Natural killer cell (primary cell): ENCODE data around the gene ARID1A. TPM values are rescaled to one million over a fixed set of nuclear protein-coding genes. Genes with fewer than 3 reads are reported as not detected.
A peak's percentile ranks its signal among the peaks of the same experiment; 100 is the strongest.

ENCODE experiments used
- ATAC-seq, 3 donors: fragments of 150-1000 bp in 2 of 3; fragments of 200-7000 bp in 1 of 3; cut with Tn5 transposase; 1 replicate in 1 of 3; 2 replicates in 2 of 3; pipeline ENCODE4 v1.10.0; 2021; ENCODE audit warnings: mild to moderate bottlenecking in 2 of 3, moderate library complexity in 2 of 3
- DNase-seq, 2 donors: peaks; one replicate each; pipeline versions ENCODE4 v3.0.0 to v3.0.0-alpha.2; 2013 to 2021; ENCODE audit warnings: mixed read lengths in 1 of 2
- H3K27ac ChIP-seq: one replicate; pipeline ENCODE4 v1.5.1; 2013; ENCODE audit warnings: mild to moderate bottlenecking, low read length
- H3K27me3 ChIP-seq: one replicate; pipeline ENCODE4 v1.6.1; 2013; ENCODE audit warnings: low read length; ENCODE audit not compliant: control insufficient read depth, insufficient read depth
- H3K36me3 ChIP-seq: one replicate; pipeline ENCODE4 v1.6.1; 2013; ENCODE audit warnings: low read length; ENCODE audit not compliant: control insufficient read depth, insufficient read depth
- H3K4me1 ChIP-seq: one replicate; pipeline ENCODE4 v1.6.1; 2013; ENCODE audit warnings: low read length; ENCODE audit not compliant: control insufficient read depth, insufficient read depth
- H3K4me3 ChIP-seq: one replicate; pipeline ENCODE4 v1.5.1; 2013; ENCODE audit warnings: low read length
- H3K9me3 ChIP-seq: one replicate; pipeline ENCODE4 v1.6.1; 2013; ENCODE audit warnings: low read length; ENCODE audit not compliant: control insufficient read depth, insufficient read depth
- H3K27ac Mint-ChIP-seq, 2 donors: one replicate each; pipeline ENCODE4 v1.8.0; 2022; ENCODE audit warnings: mild to moderate bottlenecking in 2 of 2, mixed read lengths in 2 of 2, moderate library complexity in 1 of 2
- H3K27me3 Mint-ChIP-seq, 2 donors: one replicate each; pipeline ENCODE4 v1.8.0; 2022; ENCODE audit warnings: low read depth in 2 of 2, mixed read lengths in 2 of 2
- H3K36me3 Mint-ChIP-seq: one replicate; pipeline ENCODE4 v1.8.0; 2022; ENCODE audit warnings: mixed read lengths
- H3K4me1 Mint-ChIP-seq, 2 donors: one replicate each; pipeline ENCODE4 v1.8.0; 2022; ENCODE audit warnings: mixed read lengths in 2 of 2
- H3K4me3 Mint-ChIP-seq: one replicate; pipeline ENCODE4 v1.8.0; 2022; ENCODE audit warnings: mild to moderate bottlenecking, moderate library complexity, mixed read lengths
- H3K9me3 Mint-ChIP-seq, 2 donors: one replicate each; pipeline ENCODE4 v1.8.0; 2022; ENCODE audit warnings: mixed read lengths in 2 of 2
- WGBS: methylation state at CpG from one replicate; pipeline ENCODE4 v1.1.7; 2013; ENCODE audit warnings: missing lambda C conversion rate; ENCODE audit not compliant: insufficient coverage; 5-methylcytosine and 5-hydroxymethylcytosine counted together
- intact Hi-C: fragments of 100-400 bp; cut with micrococcal nuclease; formaldehyde crosslinking; loops from one replicate; pipeline ENCODE4 v1.14.2; 2022
- total RNA-seq, 4 donors: library from RNA; stranded (reverse); fragments of 120-200 nt in 1 of 4; gene quantifications; one replicate each; pipeline versions ENCODE4 v1.2.3 to v1.2.4, GENCODE V29; 2013 to 2022
- TF ChIP-seq, protein P1 (sequence below): fragments of 200-600 bp; IDR thresholded peaks from one replicate; pipeline ENCODE4 v1.8.0; 2022; ENCODE audit warnings: antibody characterized with exemption

ARID1A gene
- total RNA-seq, 3 donors from 2014 or later (not counting 1 experiment from before 2014, with no cell fraction given): 199 to 214 (median 202) TPM

DNA sequence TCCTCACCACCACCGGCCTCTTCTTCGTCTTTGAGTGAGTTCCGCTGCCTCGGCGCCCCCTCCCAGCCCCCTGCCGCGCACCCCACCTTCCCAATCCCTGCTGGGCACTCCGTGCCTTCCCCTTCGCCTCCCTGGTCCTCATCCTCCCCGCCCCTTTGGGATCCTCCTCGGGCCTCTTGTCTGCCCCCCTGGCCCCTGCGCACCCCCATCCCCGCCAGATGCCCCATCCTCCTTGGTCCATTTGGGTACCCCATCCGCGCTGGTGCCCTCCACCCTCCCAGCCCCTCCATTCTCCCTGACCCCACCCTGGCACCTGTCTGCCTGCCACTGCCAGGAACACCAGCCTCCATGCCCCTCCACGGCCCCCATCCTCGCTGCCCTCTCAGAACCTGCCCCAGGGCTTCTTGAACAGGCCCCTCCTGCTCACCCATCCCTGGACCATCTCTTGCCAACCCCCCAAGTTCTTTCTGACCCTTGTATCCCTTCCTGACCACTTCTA, 131.3 kb downstream of the ARID1A start:
- H3K4me1 ChIP-seq: peaks cover 59% of the 10 kb centered on the region
- intact Hi-C loops: no loop called here
- 4% methylated on average over 17 of the region's 17 CpGs for WGBS

DNA sequence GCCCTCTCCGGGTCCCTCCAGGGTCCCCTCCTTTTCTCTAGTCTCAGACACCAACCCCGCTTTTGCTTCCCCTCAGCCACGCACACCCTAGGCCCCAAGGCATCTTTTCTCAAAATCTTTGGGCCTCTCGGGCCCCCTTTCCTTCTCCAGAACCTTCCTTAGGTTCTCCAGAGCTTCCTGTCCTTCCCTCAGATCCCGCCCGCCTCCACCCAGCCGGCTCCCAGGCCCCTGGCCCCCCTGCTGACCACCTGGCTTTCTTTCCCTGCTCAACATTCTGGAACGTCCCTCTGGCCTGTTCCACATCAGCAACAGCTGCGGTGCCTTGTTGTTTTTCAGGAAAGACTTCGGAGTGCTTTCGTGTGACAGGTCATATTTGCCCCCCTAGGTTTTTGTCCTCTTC, 131.8 kb downstream of the ARID1A start:
- intact Hi-C loops: no loop called here
- Mint-ChIP-seq H3K27me3 (no peaks in the 10 kb centered on the region), H3K27ac (peak overlapping the region; percentile 99 to 100), H3K36me3 (no peaks in the 10 kb centered on the region), H3K4me3 (peak overlapping the region; percentile 93), H3K9me3 (no peaks in the 10 kb centered on the region), H3K4me1 (peaks cover 54 to 62% of the 10 kb centered on the region in 2 donors)
- DNase-seq (no peak), ATAC-seq (no peak)
- Histone ChIP-seq H3K27ac (peak overlapping the region; percentile 36), H3K36me3 (peaks cover 7% of the 10 kb centered on the region), H3K4me3 (peak overlapping the region; percentile 63), H3K4me1 (peaks cover 65% of the 10 kb centered on the region), H3K27me3 (no peaks in the 10 kb centered on the region), H3K9me3 (no peaks in the 10 kb centered on the region)
- 75% methylated on average over 11 of the region's 11 CpGs for WGBS
- TF ChIP-seq, protein P1, sequence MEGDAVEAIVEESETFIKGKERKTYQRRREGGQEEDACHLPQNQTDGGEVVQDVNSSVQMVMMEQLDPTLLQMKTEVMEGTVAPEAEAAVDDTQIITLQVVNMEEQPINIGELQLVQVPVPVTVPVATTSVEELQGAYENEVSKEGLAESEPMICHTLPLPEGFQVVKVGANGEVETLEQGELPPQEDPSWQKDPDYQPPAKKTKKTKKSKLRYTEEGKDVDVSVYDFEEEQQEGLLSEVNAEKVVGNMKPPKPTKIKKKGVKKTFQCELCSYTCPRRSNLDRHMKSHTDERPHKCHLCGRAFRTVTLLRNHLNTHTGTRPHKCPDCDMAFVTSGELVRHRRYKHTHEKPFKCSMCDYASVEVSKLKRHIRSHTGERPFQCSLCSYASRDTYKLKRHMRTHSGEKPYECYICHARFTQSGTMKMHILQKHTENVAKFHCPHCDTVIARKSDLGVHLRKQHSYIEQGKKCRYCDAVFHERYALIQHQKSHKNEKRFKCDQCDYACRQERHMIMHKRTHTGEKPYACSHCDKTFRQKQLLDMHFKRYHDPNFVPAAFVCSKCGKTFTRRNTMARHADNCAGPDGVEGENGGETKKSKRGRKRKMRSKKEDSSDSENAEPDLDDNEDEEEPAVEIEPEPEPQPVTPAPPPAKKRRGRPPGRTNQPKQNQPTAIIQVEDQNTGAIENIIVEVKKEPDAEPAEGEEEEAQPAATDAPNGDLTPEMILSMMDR: no peak

More for the DNA sequence above, 131.3 kb downstream of the ARID1A start:
- Mint-ChIP-seq H3K4me1 (peaks cover 49 to 57% of the 10 kb centered on the region in 2 donors), H3K36me3 (no peaks in the 10 kb centered on the region), H3K9me3 (no peaks in the 10 kb centered on the region), H3K27me3 (no peaks in the 10 kb centered on the region), H3K4me3 (peak overlapping the region; percentile 93), H3K27ac (peak overlapping the region; percentile 99 to 100)
- Histone ChIP-seq H3K9me3 (no peaks in the 10 kb centered on the region), H3K36me3 (peaks cover 3% of the 10 kb centered on the region), H3K27ac (peak overlapping the region; percentile 36), H3K27me3 (no peaks in the 10 kb centered on the region), H3K4me3 (peak overlapping the region; percentile 63)
- TF ChIP-seq, protein P1: no peak
- no peak for DNase-seq
- ATAC-seq: no peak

DNA sequence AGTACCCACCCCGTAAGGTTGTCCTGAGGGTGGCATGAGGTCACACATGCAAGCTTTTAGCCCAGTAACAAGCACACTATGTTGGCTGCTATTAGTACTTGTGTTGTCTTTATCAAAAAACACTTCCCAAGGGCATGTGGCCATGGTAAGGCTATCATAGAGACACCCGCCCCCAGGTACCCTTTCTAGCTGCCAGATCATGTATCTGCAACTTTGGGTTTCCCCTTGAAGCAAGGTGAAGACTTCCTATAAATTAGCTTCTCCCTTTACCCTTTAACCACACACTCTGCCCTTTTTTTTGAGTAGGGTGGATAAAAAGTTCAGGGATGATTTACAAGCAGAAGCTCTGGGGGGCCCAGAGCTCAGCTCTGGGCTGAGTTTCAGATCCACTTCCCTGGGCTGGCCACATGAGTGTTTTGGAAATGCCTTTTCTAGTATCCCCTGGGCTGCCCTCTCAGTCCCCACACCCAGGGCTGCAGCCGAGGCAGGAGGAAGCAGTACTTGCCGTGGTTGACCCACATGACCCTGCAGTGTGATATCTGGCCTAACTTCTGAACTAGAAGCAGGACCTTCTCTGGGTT, 132.7 kb downstream of the ARID1A start:
- Mint-ChIP-seq H3K36me3 (no peaks in the 10 kb centered on the region), H3K27ac (peak overlapping the region; percentile 99 to 100), H3K4me1 (peaks cover 62 to 70% of the 10 kb centered on the region in 2 donors), H3K27me3 (no peaks in the 10 kb centered on the region), H3K4me3 (peak overlapping the region; percentile 93), H3K9me3 (no peaks in the 10 kb centered on the region)
- intact Hi-C loops: no loop called here
- H3K27me3 ChIP-seq: no peaks in the 10 kb centered on the region
- 10% methylated on average over 3 of the region's 4 CpGs for WGBS
- peak overlapping the region; percentile 61 for H3K27ac ChIP-seq
- peaks cover 73% of the 10 kb centered on the region for H3K4me1 ChIP-seq
- ATAC-seq: peak in 2 of 3 donors; percentile 22 to 23
- peak in 1 of 2 donors; percentile 66 for DNase-seq
- H3K36me3 ChIP-seq: peaks cover 13% of the 10 kb centered on the region
- TF ChIP-seq, protein P1: no peak
- H3K9me3 ChIP-seq: no peaks in the 10 kb centered on the region
- no peak overlapping the region for H3K4me3 ChIP-seq
